Ovary (tissue), 3 donors: ENCODE data around the gene HBEGF.

Experiments used
- CTCF ChIP-seq, 3 donors: fragments of 450-650 bp in 2 of 3; fragments of 200-600 bp in 1 of 3; IDR thresholded peaks; one replicate each; pipeline versions ENCODE4 v1.5.1 to v1.8.0; 2016 to 2022; ENCODE audit warnings: antibody characterized with exemption in 3 of 3, mild to moderate bottlenecking in 1 of 3
- POLR2A ChIP-seq: fragments of 450-650 bp; IDR thresholded peaks from one replicate; pipeline ENCODE4 v1.6.1; 2017; ENCODE audit warnings: antibody characterized with exemption, mild to moderate bottlenecking, moderate library complexity
- donor health status: DM: no; HTN: no; CAD: no.

DNA sequence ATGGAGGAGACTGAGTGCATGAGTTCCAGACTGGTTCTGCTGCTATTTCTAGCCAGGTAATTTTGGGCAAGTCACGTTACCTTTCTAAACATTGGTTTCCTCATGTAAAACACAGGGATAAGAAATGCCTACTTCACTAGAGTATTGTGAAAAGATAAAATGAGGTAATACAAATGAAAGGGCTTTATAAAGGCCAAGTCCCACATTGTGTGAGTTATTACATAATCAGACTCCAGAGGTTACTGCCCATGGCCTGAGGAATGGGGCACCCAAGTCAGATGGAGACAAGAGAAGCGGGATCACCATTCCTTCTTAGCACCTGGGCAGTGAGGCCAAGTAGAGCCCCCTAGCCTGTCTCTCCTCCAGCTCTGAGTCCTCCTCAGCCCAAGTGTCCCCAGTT is 7.5 kb downstream of the HBEGF start:
- TF ChIP-seq POLR2A: no peak
- no peak for TF ChIP-seq CTCF (IDR thresholded peaks at IDR 0.05)
